Right lobe of liver (tissue), 6 donors: ENCODE measurements around the gene MAP3K2. TPM values are rescaled to one million over a fixed set of nuclear protein-coding genes. Genes with fewer than 3 reads are reported as not detected.

ENCODE experiments used
- ATAC-seq, 4 donors: fragments of 200-7000 bp; cut with Tn5 transposase; one replicate each; pipeline ENCODE4 v1.9.1; 2020; ENCODE audit warnings: mild to moderate bottlenecking in 4 of 4, moderate library complexity in 4 of 4
- DNase-seq, 3 donors: peaks; one replicate each; pipeline ENCODE4 v3.0.0-alpha.2; 2020
- H3K27ac ChIP-seq, 3 donors: fragments of 200-600 bp; one replicate each; pipeline ENCODE4 v1.8.0; 2022
- H3K27me3 ChIP-seq, 2 donors: fragments of 200-600 bp; one replicate each; pipeline ENCODE4 v1.8.0; 2022
- H3K36me3 ChIP-seq, 4 donors: fragments of 200-600 bp; sonication (generic) in 1 of 4; one replicate each; pipeline versions ENCODE4 v1.5.1 to v1.8.0; 2017 to 2022; ENCODE audit warnings: control low read depth in 1 of 4
- H3K4me1 ChIP-seq, 4 donors: fragments of 200-600 bp; sonication (generic) in 1 of 4; one replicate each; pipeline versions ENCODE4 v1.5.1 to v1.8.0; 2017 to 2022; ENCODE audit warnings: control low read depth in 1 of 4
- H3K4me3 ChIP-seq, 3 donors: fragments of 200-600 bp; one replicate each; pipeline ENCODE4 v1.8.0; 2022
- H3K9me3 ChIP-seq, 4 donors: fragments of 200-600 bp; sonication (generic) in 1 of 4; one replicate each; pipeline versions ENCODE4 v1.5.1 to v1.8.0; 2017 to 2022; ENCODE audit warnings: control low read depth in 1 of 4
- CTCF ChIP-seq, 4 donors: fragments of 200-600 bp in 3 of 4; fragments of 450-650 bp in 1 of 4; IDR thresholded peaks; one replicate each; pipeline versions ENCODE4 v1.5.1 to v1.8.0; 2016 to 2022; ENCODE audit warnings: antibody characterized with exemption in 4 of 4, mild to moderate bottlenecking in 2 of 4
- POLR2A ChIP-seq: fragments of 450-650 bp; IDR thresholded peaks from one replicate; pipeline ENCODE4 v1.6.1; 2017; ENCODE audit warnings: antibody characterized with exemption, mild to moderate bottlenecking
- WGBS: methylation state at CpG from one replicate; pipeline ENCODE4 v1.1.6; 2018; ENCODE audit warnings: low coverage, low lambda C conversion rate; ENCODE audit not compliant: insufficient coverage; ENCODE audit errors: missing lambda C conversion rate; 5-methylcytosine and 5-hydroxymethylcytosine counted together
- intact Hi-C, 2 donors: fragments of 100-400 bp; cut with DNase I; formaldehyde crosslinking; loops; one replicate each; pipeline versions ENCODE4 v1.11.2 to v1.14.1; 2022
- total RNA-seq, 6 experiments: library from RNA; depleted of rRNA in 2 of 6; stranded (reverse); fragments of >200 nt in 2 of 6; fragmentation: NEBNext Ultra II Directional in 3 of 6; extraction: Animal tissue kit (Norgen Biotek cat#: 25700) in 3 of 6; gene quantifications; one replicate each; pipeline versions ENCODE4 v1.1.0 to v1.2.4, GENCODE V29; 2016 to 2023
- donor health status: DM: no; HTN: yes; CAD: no.
- donor health status: DM: no; HTN: no; CAD: no.
- donor health status: DM: no; HTN: no; CAD: no.
- donor health status: DM: no; HTN: yes; CAD: no.
- donor health status: DM: no; HTN: yes; CAD: no.

The MAP3K2 gene
- total RNA-seq, 6 experiments from 2014 or later: 28.6 to 45.1 (median 39.8) TPM

- Histone ChIP-seq H3K27ac (no peak overlapping the region), H3K27me3 (no peaks in the 10 kb centered on the region), H3K4me1 (peaks cover 0 to 9% (median 2%) of the 10 kb centered on the region in 4 donors), H3K4me3 (no peak overlapping the region), H3K36me3 (no peaks in the 10 kb centered on the region), H3K9me3 (peaks cover 0 to 5% (median 0%) of the 10 kb centered on the region in 4 donors)
- no peak for DNase-seq
- TF ChIP-seq POLR2A (no peak), CTCF (IDR thresholded peaks at IDR 0.05) (no peak)
- intact Hi-C loops: no loop called here
- no peak for ATAC-seq
- 92% methylated on average over 1 of the region's 1 CpG for WGBS
Measured at GRCh38 chr2:127377262-127377661, 10.5 kb downstream of the MAP3K2 start.

- WGBS: 83% methylated on average over 2 of the region's 8 CpGs
- no peak overlapping the region for H3K4me3 ChIP-seq
- no peak overlapping the region for H3K27ac ChIP-seq
- no peaks in the 10 kb centered on the region for H3K27me3 ChIP-seq
- H3K9me3 ChIP-seq: peaks cover 0 to 5% (median 0%) of the 10 kb centered on the region in 4 donors
- intact Hi-C loops: no loop called here
- ATAC-seq: no peak
- no peak for DNase-seq
- TF ChIP-seq CTCF (IDR thresholded peaks at IDR 0.05) (no peak), POLR2A (no peak)
- no peaks in the 10 kb centered on the region for H3K36me3 ChIP-seq
- peaks cover 0 to 9% (median 2%) of the 10 kb centered on the region in 4 donors for H3K4me1 ChIP-seq
Measured at GRCh38 chr2:127376257-127376656, 11.5 kb downstream of the MAP3K2 start.

- DNase-seq (no peak), ATAC-seq (no peak)
- Histone ChIP-seq H3K27me3 (no peaks in the 10 kb centered on the region), H3K27ac (no peak overlapping the region), H3K36me3 (no peaks in the 10 kb centered on the region), H3K4me1 (peaks cover 0 to 9% (median 0%) of the 10 kb centered on the region in 4 donors), H3K4me3 (no peak overlapping the region), H3K9me3 (peaks cover 0 to 5% (median 2%) of the 10 kb centered on the region in 4 donors)
- intact Hi-C loops: no loop called here
- WGBS: 85% methylated on average over 4 of the region's 5 CpGs
- TF ChIP-seq CTCF (IDR thresholded peaks at IDR 0.05) (no peak), POLR2A (no peak)
Measured at GRCh38 chr2:127373362-127374083, 14.3 kb downstream of the MAP3K2 start.

GRCh38 chr2:127371037-127371436, 16.7 kb downstream of the MAP3K2 start:
- TF ChIP-seq POLR2A (no peak), CTCF (IDR thresholded peaks at IDR 0.05) (no peak)
- intact Hi-C loops: no loop called here

More at GRCh38 chr2:127371037-127371436, 16.7 kb downstream of the MAP3K2 start:
- H3K4me3 ChIP-seq: no peak overlapping the region
- no peaks in the 10 kb centered on the region for H3K4me1 ChIP-seq
- H3K9me3 ChIP-seq: peaks cover 0 to 5% (median 0%) of the 10 kb centered on the region in 4 donors
- no peak overlapping the region for H3K27ac ChIP-seq
- DNase-seq (no peak), ATAC-seq (no peak)
- 94% methylated on average over 2 of the region's 11 CpGs for WGBS
- H3K27me3 ChIP-seq: no peaks in the 10 kb centered on the region
- H3K36me3 ChIP-seq: no peaks in the 10 kb centered on the region
